ENCODE data around the gene TAB3.

TAB3 gene

GRCh38 chrX:30889147-30890140 is at the start of gene TAB3:
TAB3 (minus strand) TSS chrX:30889254; CDS start chrX:30859588, 29,666 bp downstream.
- Histone ChIP-seq H3K4me1 (ENCODE audit: low read length) (no peaks in the 10 kb centered on the region), H3K36me3 (replicated peaks; ENCODE audit: insufficient read depth, low read length) (no peaks in the 10 kb centered on the region), H3K9me3 (replicated peaks; ENCODE audit: insufficient read depth, low read length) (no peaks in the 10 kb centered on the region), H3K4me3 (ENCODE audit: low read length) (peak within 1 kb of the TSS; percentile 80), H3K27me3 (replicated peaks; ENCODE audit: insufficient read depth, low read length) (no peaks in the 10 kb centered on the region), H3K27ac (ENCODE audit: low read length) (peak within 1 kb of the TSS; percentile 75), H3K79me2 (ENCODE audit: low read length) (peaks cover 35% of the 10 kb centered on the region), H3F3A (ENCODE audit: insufficient read depth, low read length) (no peaks in the 10 kb centered on the region), H2AFZ (ENCODE audit: low read length) (peak within 1 kb of the TSS; percentile 56), H3K9me2 (replicated peaks; ENCODE audit: insufficient read depth, low read length) (no peaks in the 10 kb centered on the region), H3K4me2 (ENCODE audit: low read depth, low read length) (peak within 1 kb of the TSS; percentile 64), H4K20me1 (ENCODE audit: insufficient read depth, low read length) (no peaks in the 10 kb centered on the region), H3K9ac (ENCODE audit: low read length) (peak within 1 kb of the TSS; percentile 50)
- TF ChIP-seq EZH2 (optimal IDR thresholded peaks at IDR 0.05; ENCODE audit: low read depth, low read length) (no peak), CTCF (IDR thresholded peaks at IDR 0.05; ENCODE audit: low read length) (no peak), EZH2phosphoT487 (IDR thresholded peaks at IDR 0.05; ENCODE audit: low read length) (no peak)
- DNase-seq, result peak; percentile 97

GRCh38 chrX:30938295-30938694 is 49.2 kb upstream of the TAB3 start:
- no peaks in the 10 kb centered on the region for H3K4me1 ChIP-seq (ENCODE audit: low read length)
- no peaks in the 10 kb centered on the region for H3K27me3 ChIP-seq (replicated peaks; ENCODE audit: insufficient read depth, low read length)
- no peak for TF ChIP-seq EZH2 (optimal IDR thresholded peaks at IDR 0.05; ENCODE audit: low read depth, low read length)
- no peak for TF ChIP-seq EZH2phosphoT487 (IDR thresholded peaks at IDR 0.05; ENCODE audit: low read length)
- TF ChIP-seq CTCF (IDR thresholded peaks at IDR 0.05; ENCODE audit: low read length), result no peak
- no peaks in the 10 kb centered on the region for H3K79me2 ChIP-seq (ENCODE audit: low read length)
- H3F3A ChIP-seq (ENCODE audit: insufficient read depth, low read length), result no peaks in the 10 kb centered on the region
- no peaks in the 10 kb centered on the region for H4K20me1 ChIP-seq (ENCODE audit: insufficient read depth, low read length)
- no peak overlapping the region for H3K4me3 ChIP-seq (ENCODE audit: low read length)
- H3K27ac ChIP-seq (ENCODE audit: low read length), result no peak overlapping the region
- H3K9ac ChIP-seq (ENCODE audit: low read length), result no peak overlapping the region
- no peak overlapping the region for H3K4me2 ChIP-seq (ENCODE audit: low read depth, low read length)
- no peak overlapping the region for H2AFZ ChIP-seq (ENCODE audit: low read length)
- H3K9me2 ChIP-seq (replicated peaks; ENCODE audit: insufficient read depth, low read length), result no peaks in the 10 kb centered on the region
- H3K36me3 ChIP-seq (replicated peaks; ENCODE audit: insufficient read depth, low read length), result no peaks in the 10 kb centered on the region
- no peak for DNase-seq
- no peaks in the 10 kb centered on the region for H3K9me3 ChIP-seq (replicated peaks; ENCODE audit: insufficient read depth, low read length)

- Histone ChIP-seq H2AFZ (ENCODE audit: low read length) (no peak overlapping the region), H3K4me2 (ENCODE audit: low read depth, low read length) (no peak overlapping the region), H3K9me2 (replicated peaks; ENCODE audit: insufficient read depth, low read length) (no peaks in the 10 kb centered on the region), H3K9ac (ENCODE audit: low read length) (no peak overlapping the region), H4K20me1 (ENCODE audit: insufficient read depth, low read length) (no peaks in the 10 kb centered on the region), H3K27me3 (replicated peaks; ENCODE audit: insufficient read depth, low read length) (no peaks in the 10 kb centered on the region), H3K9me3 (replicated peaks; ENCODE audit: insufficient read depth, low read length) (no peaks in the 10 kb centered on the region), H3K4me1 (ENCODE audit: low read length) (no peaks in the 10 kb centered on the region), H3K27ac (ENCODE audit: low read length) (no peak overlapping the region), H3F3A (ENCODE audit: insufficient read depth, low read length) (no peaks in the 10 kb centered on the region), H3K36me3 (replicated peaks; ENCODE audit: insufficient read depth, low read length) (no peaks in the 10 kb centered on the region), H3K79me2 (ENCODE audit: low read length) (no peaks in the 10 kb centered on the region), H3K4me3 (ENCODE audit: low read length) (no peak overlapping the region)
- TF ChIP-seq EZH2phosphoT487 (IDR thresholded peaks at IDR 0.05; ENCODE audit: low read length) (no peak), EZH2 (optimal IDR thresholded peaks at IDR 0.05; ENCODE audit: low read depth, low read length) (no peak), CTCF (IDR thresholded peaks at IDR 0.05; ENCODE audit: low read length) (no peak)
- no peak for DNase-seq
Observed at GRCh38 chrX:30935985-30936384, 46.9 kb upstream of the TAB3 start.
